ENCODE measurements around the gene POLDIP2.

DNA sequence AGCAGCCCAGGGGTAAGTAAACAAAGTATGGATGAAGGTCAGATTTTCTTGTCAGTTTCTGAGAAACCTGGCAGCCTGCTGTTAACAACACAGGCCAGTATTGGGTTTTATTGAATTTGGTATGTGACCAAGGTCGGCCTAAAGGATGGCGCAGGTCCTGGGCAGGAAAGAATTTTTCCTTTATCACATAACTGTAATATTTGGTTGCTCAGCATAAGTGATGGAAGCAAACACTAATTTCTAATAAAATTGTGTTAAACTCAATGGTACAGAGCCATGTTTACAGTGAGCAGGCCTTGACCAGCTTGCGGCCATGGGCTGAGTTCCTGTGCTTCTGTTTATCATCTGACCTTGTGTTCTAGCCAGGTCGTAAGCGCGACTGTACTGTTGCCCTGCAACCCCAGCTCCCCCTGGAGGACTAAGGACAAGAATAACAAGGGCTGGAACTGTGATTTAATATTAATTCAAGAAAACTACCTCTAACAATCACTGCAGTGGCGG is 10.5 kb downstream of the POLDIP2 start:
- TF ChIP-seq CTCF (IDR thresholded peaks at IDR 0.05 in 8 of 11, conservative IDR thresholded peaks at IDR 0.05 in 3 of 11) (peak in 7 of 11 experiments; percentile 12 to 60 (median 37)), POLR2AphosphoS5 (IDR thresholded peaks at IDR 0.05) (peak in 1 of 3 donors; percentile 64), POLR2A (IDR thresholded peaks at IDR 0.05) (no peak)

All from spleen (tissue), 7 donors.